M059J (cell line): ENCODE results near the gene TSHZ1. TPM values are rescaled to one million over a fixed set of nuclear protein-coding genes. Genes with fewer than 3 reads are reported as not detected.

Experiments
- total RNA-seq: library from RNA; depleted of rRNA; stranded (reverse); fragments of >200 nt; shearing (Covaris generic); gene quantifications from 2 replicates; pipeline ENCODE4 v1.2.3, GENCODE V29; 2014; rRNA removed

Gene TSHZ1
- total RNA-seq, 1 experiment from 2014 or later, result 5.9 TPM

Other genes starting within 250 kb of the TSHZ1 start
- 8.4 and 10.5 TPM in 2 replicates for gene PTGR3, start 1.7 kb upstream of the TSHZ1 start, total RNA-seq
- not detected in 2 replicates for gene SMIM21, start 216.9 kb downstream of the TSHZ1 start, total RNA-seq